Measurements from ENCODE around the gene CCDC32.
"Not testable (repeated sequence)": the region's sequence is repeated elsewhere in the genome, so short reads cannot be mapped to it uniquely, and the experiment has no call there.

Gene CCDC32, protein sequence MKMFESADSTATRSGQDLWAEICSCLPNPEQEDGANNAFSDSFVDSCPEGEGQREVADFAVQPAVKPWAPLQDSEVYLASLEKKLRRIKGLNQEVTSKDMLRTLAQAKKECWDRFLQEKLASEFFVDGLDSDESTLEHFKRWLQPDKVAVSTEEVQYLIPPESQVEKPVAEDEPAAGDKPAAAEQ

GRCh38 chr15:40564591-40565332 is at the start of gene CCDC32:
TSS of gene CCDC32 (minus strand) at chr15:40565042. CDS start at chr15:40563015, 2,027 bp downstream.
- peak; percentile 98 for DNase-seq

DNA sequence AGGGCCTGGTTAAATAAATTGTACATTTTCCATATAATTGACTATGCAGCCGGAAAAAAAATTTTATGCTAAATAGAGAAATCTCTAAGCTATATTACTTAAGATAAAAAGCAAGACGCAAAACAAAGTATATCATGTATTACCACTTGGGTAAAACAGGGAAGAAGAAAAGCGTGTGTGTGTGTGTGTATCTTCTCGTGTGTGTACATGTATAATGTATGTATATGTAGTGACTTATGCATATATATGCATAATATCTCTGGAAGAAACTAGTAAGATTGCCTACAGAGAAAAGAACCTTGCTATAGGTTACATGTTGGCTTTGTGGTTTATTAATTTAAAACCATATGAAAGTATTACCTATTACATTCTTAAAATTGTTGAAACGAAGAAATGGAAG is 48.2 kb upstream of the CCDC32 start:
- DNase-seq, result no peak

GRCh38 chr15:40603935-40604334 is 39.1 kb upstream of the CCDC32 start:
- no peak for DNase-seq

- DNase-seq, result no peak
These were observed 36.1 kb upstream of the CCDC32 start for GRCh38 chr15:40600956-40601355.

DNA sequence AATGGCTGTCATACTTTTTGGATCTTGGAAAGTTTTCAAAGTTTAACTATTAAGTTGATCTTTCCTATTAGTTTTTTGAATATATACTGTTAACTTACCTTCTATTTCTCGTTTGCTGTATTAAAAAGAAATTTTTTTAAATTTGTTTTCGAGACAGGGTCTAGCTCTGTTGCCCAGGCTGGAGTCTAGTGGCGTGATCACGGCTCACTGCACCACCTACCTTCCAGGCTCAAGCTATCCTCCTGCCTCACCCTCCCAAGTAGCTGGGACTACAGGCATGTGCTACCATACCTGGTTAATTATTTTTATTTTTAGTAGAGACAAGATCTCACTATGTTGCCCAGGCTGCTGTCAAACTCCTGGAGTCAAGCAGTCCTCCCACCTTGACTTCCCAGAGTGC is 33.8 kb upstream of the CCDC32 start:
- no peak for DNase-seq

DNA sequence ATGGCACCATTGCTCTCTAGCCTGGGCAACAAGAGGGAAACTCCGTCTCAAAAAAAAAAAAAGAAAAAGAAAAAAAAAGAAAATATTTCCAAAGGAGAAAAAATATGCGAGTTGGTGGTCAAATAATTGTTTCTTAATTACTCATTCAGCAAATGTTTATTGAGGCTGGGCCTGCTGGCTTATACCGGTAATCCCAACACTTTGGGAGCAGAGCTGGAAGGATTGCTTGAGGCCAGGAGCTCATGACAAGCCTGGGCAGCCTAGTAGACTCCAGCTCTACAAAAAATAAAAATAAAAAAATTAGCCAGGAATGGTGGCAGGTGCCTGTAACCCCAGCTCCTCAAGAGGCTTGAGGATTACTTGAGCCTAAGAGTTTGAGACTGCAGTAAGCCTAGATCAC is 33.3 kb upstream of the CCDC32 start:
- no peak for DNase-seq

- DNase-seq, result no peak
These were observed 32.2 kb upstream of the CCDC32 start for GRCh38 chr15:40597024-40597423.

DNA sequence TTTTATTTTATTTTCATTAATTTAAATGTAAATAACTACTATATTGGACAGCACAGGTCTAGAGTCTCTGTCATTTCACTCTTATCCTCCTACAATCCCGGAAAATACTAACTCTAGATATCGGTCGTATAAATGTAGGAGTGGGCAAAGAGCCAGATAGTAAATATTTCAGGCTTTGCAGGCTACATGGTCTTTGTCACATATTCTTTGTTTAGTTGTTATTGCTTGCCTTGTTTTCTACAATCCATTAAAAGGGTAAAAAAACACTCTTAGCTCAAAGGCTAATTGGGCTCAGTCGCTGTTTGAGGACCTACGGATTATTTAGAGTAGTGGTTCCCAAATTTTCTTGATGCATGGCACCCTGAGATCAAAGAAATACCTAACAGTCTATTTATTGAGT is 30.9 kb upstream of the CCDC32 start:
- DNase-seq, result no peak

GRCh38 chr15:40595219-40595618 is 30.4 kb upstream of the CCDC32 start:
- DNase-seq, result no peak

DNA sequence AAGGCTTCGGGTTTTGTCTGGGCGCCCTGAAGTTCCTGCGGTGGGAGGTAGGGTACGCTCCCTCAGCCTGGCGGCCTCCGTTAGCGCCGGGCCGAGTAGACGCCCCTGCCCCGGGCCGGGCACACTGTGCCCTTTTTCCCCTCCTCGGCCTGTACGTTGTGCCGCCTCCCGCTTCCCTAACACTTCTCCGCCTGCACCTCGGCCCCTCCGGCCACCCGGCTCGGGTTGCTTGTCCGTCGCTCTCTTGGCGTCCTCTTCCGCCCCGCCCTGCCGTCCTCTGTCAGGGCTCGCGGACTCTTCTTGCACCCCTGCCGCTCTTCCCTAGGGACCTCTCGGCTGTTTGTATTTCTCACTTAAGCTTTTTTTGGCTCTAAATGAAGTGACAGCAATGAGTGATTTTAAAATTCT is 29.6 kb upstream of the CCDC32 start:
- DNase-seq, result peak; percentile 59

DNA sequence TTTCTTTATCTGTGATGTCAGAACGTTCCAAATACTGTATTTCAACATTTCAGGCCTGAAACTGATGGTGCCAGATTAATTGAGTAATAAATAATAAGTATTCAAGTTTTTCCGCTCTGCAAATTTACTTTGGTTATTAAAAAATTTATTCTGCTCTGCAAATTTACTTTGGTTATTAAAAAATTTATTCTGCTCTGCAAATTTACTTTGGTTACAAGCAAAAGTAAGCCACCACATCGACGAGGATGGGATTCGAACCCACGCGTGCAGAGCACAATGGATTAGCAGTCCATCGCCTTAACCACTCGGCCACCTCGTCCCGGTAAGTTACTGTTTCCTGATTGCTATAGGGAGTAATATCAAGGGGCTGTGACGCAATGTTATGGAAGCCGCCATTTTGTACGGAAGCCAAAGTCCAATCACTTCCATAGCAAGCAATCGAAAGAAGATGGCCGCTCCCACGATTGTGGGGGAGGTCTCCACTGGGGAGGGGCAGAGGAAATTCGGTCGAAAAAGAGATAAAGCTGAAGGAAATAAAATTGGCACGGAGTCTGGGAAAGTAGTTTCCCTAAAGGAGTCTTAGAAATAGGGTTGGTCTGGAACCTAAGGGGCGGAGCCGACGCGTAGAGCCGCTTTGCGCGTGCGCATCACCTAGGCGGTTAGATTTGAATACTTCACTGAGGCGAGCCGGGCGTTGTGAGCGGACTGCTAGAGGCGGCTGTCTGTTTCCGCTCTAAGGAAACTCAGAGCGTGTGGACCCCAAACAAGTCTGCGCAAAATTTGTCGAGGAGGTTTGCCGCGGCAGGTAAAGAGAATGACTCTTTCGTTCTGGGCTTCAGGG is 29.0 kb upstream of the CCDC32 start, which contains the start of gene KNL1:
Gene KNL1 (plus strand): TSS at position 662 of the 841 bp plus-strand sequence. CDS start 8,683 bp downstream, outside the sequence.
- DNase-seq, result peak; percentile 93

GRCh38 chr15:40593165-40593564 is 28.3 kb upstream of the CCDC32 start:
- DNase-seq, result no peak

- no peak for DNase-seq
These were observed 26.5 kb upstream of the CCDC32 start for GRCh38 chr15:40591389-40591788.

DNA sequence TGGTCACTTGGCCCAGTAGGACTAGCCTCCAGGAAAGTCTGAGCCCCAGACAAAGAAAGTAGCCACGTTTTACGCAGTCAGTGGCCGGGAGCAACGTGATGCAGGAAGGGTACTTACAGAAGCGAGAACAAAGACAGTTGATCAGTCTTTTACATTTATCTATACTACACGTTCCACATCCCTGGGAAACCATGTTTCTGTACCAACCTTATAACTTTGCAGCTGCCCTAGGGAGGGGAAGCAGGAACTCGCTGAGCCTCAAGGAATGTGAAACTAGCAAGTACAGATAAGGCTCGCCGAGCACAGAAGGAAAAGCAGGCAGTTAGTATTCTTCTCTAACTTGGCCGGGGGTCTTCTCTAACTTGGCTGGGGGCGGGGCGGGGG is 25.8 kb upstream of the CCDC32 start:
- peak; percentile 25 for DNase-seq

GRCh38 chr15:40584191-40584590 is 19.3 kb upstream of the CCDC32 start:
- no peak for DNase-seq

DNA sequence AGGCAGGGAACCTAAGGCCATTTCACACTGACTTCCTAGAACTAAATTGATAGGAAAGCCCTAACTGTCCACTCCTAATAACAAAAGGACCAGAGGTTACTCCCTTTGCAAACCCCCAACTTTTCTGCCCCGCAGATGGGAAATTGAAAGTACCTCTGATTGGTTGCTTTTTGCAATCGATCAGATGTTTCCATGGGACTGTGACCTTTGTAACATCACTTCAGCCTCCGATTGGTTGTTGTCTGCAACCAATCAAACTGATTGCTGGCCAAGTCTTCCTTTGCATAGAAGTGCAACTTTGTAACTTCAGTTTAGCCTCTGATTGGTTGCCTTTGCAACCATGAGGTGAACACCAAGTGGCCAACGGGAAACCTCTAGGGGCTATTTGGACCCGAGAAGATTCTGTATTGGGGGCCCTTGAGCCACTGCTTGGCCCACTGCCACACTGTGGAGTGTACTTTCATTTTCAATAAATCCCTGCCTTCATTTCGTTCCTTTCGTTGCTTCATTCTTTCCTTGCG is 17.9 kb upstream of the CCDC32 start:
- DNase-seq, result peak; percentile 89

DNA sequence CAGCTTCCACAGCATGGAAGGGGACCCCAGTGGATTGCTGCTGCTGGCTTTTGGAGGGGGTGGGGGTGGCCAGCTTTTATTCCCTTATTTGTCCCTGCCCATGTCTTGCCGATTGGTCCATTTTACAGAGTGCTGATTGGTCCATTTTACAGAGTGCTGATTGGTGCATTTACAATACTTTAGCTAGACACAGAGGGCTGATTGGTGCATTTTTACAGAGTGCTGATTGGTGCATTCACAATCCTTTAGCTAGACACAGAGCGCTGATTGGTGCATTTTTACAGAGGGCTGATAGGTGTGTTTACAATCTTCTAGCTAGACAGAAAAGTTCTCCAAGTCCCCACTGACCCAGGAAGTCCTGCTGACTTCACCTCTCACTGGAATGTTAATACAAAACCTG is 17.0 kb upstream of the CCDC32 start:
- not testable (repeated sequence) for DNase-seq

GRCh38 chr15:40578892-40579291 is 14.1 kb upstream of the CCDC32 start:
- no peak for DNase-seq

- DNase-seq, result not testable (repeated sequence)
These were observed 12.1 kb upstream of the CCDC32 start for GRCh38 chr15:40576914-40577313.

DNA sequence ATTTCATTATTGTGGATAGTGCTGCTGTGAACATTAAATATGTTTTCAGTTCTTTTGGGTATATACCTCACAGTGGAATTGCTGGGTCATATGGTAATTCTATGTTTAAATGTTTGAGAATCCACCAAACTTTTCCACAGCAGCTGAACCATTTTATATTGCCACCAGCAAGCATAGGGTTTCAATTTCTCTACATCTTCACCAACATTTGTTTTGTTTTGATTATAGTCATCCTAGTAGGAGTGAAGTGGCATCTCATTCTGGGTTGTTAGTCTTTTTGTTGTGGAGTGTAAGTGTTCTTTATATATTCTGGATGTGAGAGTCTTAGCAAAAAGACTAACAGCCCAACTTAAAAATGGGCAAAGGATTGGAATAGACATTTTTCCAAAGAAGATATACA is 10.3 kb upstream of the CCDC32 start:
- DNase-seq, result no peak

GRCh38 chr15:40569129-40569953 is 4.5 kb upstream of the CCDC32 start, which contains the start of gene RPUSD2:
TSS of gene RPUSD2 (plus strand) at chr15:40569299. CDS start at chr15:40569338, 39 bp downstream.
- peak; percentile 85 for DNase-seq

- peak; percentile 40 for DNase-seq
These were observed 2.3 kb upstream of the CCDC32 start for GRCh38 chr15:40567111-40567510.

Data from MV-4-11 (cell line).